K562 (cell line): ENCODE measurements around the gene N4BP3. TPM values are rescaled to one million over a fixed set of nuclear protein-coding genes. Genes with fewer than 3 reads are reported as not detected.

Experiments
- ATF7 ChIP-seq: fragments of 450-650 bp; IDR thresholded peaks from 2 replicates; pipeline ENCODE4 v1.7.1; 2014; ENCODE audit warnings: mild to moderate bottlenecking, moderate library complexity
- DACH1 ChIP-seq: fragments of 450-650 bp; IDR thresholded peaks from 2 replicates; pipeline ENCODE4 v1.6.1; 2018; ENCODE audit not compliant: partially characterized antibody
- EGR1 ChIP-seq: fragments of 450-650 bp; conservative IDR thresholded peaks from 2 replicates; pipeline ENCODE4 v1.6.1; 2017; ENCODE audit warnings: mild to moderate bottlenecking
- ILK ChIP-seq: fragments of 450-650 bp; IDR thresholded peaks from 2 replicates; pipeline ENCODE4 v1.6.1; 2016; ENCODE audit warnings: missing genetic modification characterization, low read depth, mild to moderate bottlenecking, missing compliant biosample characterization, moderate library complexity, borderline replicate concordance
- KLF16 ChIP-seq: IDR thresholded peaks from 2 replicates; pipeline ENCODE4 v1.6.1; 2016; ENCODE audit warnings: antibody characterized with exemption
- LARP7 ChIP-seq: fragments of 450-650 bp; IDR thresholded peaks from 2 replicates; pipeline ENCODE4 v1.6.1; 2016
- POLR3G ChIP-seq: IDR thresholded peaks from 2 replicates; pipeline ENCODE4 v1.6.1; 2011; ENCODE audit not compliant: insufficient read length, insufficient replicate concordance; ENCODE audit errors: extremely low read depth
- RHOXF2B ChIP-seq: fragments of 250-450 bp; sonication (Bioruptor Pico); conservative IDR thresholded peaks from 2 replicates; pipeline ENCODE4 v1.5.1; 2021
- SREBF1 ChIP-seq: fragments of 150-350 bp; IDR thresholded peaks from 2 replicates; pipeline ENCODE4 v1.6.1; 2014; ENCODE audit warnings: antibody characterized with exemption, low read depth, low read length, borderline replicate concordance
- polyA plus RNA-seq, 8 experiments: library from polyadenylated mRNA; depleted of rRNA in 4 of 8; stranded (reverse) in 5 of 8; unstranded in 3 of 8; fragments of >200 nt; fragmentation: Nextera tagmentation in 2 of 8; fragmentation: Illumina TruSeq in 1 of 8; extraction: Ambion mirVana in 2 of 8; extraction: Trizol in 1 of 8; gene quantifications; 2 replicates each; pipeline versions ENCODE4 v1.2.1 to v1.2.3, GENCODE V29; 2011 to 2014; ENCODE audit warnings: inconsistent platforms in 1 of 8, missing spikeins in 1 of 8
- total RNA-seq, 7 experiments: library from RNA; depleted of rRNA in 6 of 7; stranded (reverse); fragments of >200 nt in 6 of 7; fragmentation: Illumina TruSeq in 2 of 7; extraction: Trizol in 2 of 7; gene quantifications; 2 replicates each; pipeline versions ENCODE4 v1.2.1 to v1.2.3, GENCODE V29; 2011 to 2021; ENCODE audit warnings: low replicate concordance in 1 of 7
- TF ChIP-seq, protein P1 (sequence below): fragments of 450-650 bp; formaldehyde crosslinking; IDR thresholded peaks from 2 replicates; pipeline ENCODE4 v1.4.0; 2022; ENCODE audit warnings: missing genetic modification characterization
- TF ChIP-seq, protein P2 (sequence below), 3 experiments: IDR thresholded peaks in 2 of 3; conservative IDR thresholded peaks in 1 of 3; 2 replicates each; pipeline ENCODE4 v1.5.1; 2011 to 2012; ENCODE audit warnings: low read length in 3 of 3, mild to moderate bottlenecking in 3 of 3, control low read depth in 2 of 3, improper control_type of control experiment in 1 of 3, inconsistent platforms in 1 of 3, low read depth in 1 of 3, mixed read lengths in 1 of 3, moderate library complexity in 1 of 3; ENCODE audit not compliant: insufficient read depth in 2 of 3
- TF ChIP-seq, protein P3 (sequence below): fragments of 250-450 bp; sonication (Bioruptor Pico); IDR thresholded peaks from 2 replicates; pipeline ENCODE4 v1.4.0; 2020
- TF ChIP-seq, protein P4 (sequence below): sonication (generic); formaldehyde crosslinking; IDR thresholded peaks from 2 replicates; pipeline ENCODE4 v1.8.0; 2022; ENCODE audit warnings: mild to moderate bottlenecking, missing genetic modification reagents
- TF ChIP-seq, protein P5 (sequence below): fragments of 450-650 bp; IDR thresholded peaks from 2 replicates; pipeline ENCODE4 v1.6.1; 2017; ENCODE audit warnings: mild to moderate bottlenecking, moderate library complexity
- TF ChIP-seq, protein P6 (sequence below): fragments of 450-650 bp; formaldehyde crosslinking; IDR thresholded peaks from 2 replicates; pipeline ENCODE4 v1.4.0; 2020; ENCODE audit warnings: mild to moderate bottlenecking

N4BP3 gene
- total and polyA plus RNA-seq, 9 of the 15 experiments (the other 6 are each of a cell fraction or from before 2014, with no cell fraction given) = 0.06 to 7.0 (median 2.4) TPM

DNA sequence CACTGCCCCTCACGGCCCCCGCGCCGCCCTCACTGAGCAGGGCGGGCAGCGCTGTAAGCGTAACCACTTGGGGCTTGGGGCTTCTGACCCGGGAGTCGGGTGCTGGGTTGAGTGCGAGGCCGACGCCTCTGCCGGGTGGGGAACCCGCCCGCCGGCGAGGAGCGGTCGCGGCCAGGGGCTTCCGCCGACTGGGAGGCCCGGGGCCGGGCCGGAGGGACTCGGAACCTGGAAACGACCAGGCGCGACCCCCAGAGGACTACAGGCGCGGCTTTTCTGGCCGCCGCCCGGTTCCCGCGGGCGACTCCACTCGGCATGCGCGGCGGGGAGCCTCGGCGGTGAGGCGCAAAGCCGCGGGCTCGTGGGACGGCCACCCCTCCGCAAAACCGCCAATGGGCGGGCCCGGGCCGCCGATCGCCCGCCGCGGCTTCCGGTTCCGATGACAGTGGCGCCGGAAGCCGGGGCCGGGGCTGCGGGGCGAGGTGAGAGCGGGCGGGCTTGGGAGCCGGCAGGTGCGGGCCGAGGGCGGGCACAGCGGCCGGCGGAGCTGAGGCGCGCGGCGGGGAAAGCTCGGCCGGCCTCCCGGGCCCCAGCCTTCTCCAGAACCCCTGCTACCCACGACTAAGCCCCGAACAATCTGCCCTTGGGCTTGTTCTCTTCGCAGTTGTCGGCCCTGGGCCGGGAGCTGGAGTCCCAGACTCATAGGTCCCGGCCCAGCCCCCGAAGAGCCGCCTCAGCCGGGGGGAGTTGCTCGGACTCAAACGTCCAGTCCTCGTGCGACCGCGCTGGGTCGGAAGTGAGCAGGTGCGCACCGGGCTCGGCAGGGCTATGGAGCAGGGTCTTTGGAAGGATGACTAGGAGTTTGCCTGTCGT is 17.5 kb downstream of the N4BP3 start, which contains the start of gene RMND5B (continued):
- TF ChIP-seq POLR3G (no peak), LARP7 (no peak), KLF16 (no peak), DACH1 (no peak), ILK (tag) (no peak), SREBF1 (peak; percentile 91), RHOXF2B (no peak), ATF7 (peak; percentile 99), EGR1 (peak; percentile 85)
- TF ChIP-seq, protein P1, sequence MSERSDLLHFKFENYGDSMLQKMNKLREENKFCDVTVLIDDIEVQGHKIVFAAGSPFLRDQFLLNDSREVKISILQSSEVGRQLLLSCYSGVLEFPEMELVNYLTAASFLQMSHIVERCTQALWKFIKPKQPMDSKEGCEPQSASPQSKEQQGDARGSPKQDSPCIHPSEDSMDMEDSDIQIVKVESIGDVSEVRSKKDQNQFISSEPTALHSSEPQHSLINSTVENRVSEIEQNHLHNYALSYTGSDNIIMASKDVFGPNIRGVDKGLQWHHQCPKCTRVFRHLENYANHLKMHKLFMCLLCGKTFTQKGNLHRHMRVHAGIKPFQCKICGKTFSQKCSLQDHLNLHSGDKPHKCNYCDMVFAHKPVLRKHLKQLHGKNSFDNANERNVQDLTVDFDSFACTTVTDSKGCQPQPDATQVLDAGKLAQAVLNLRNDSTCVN = no peak
- TF ChIP-seq, protein P2, sequence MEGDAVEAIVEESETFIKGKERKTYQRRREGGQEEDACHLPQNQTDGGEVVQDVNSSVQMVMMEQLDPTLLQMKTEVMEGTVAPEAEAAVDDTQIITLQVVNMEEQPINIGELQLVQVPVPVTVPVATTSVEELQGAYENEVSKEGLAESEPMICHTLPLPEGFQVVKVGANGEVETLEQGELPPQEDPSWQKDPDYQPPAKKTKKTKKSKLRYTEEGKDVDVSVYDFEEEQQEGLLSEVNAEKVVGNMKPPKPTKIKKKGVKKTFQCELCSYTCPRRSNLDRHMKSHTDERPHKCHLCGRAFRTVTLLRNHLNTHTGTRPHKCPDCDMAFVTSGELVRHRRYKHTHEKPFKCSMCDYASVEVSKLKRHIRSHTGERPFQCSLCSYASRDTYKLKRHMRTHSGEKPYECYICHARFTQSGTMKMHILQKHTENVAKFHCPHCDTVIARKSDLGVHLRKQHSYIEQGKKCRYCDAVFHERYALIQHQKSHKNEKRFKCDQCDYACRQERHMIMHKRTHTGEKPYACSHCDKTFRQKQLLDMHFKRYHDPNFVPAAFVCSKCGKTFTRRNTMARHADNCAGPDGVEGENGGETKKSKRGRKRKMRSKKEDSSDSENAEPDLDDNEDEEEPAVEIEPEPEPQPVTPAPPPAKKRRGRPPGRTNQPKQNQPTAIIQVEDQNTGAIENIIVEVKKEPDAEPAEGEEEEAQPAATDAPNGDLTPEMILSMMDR (IDR thresholded peaks at IDR 0.05 in 2 of 3, conservative IDR thresholded peaks at IDR 0.05 in 1 of 3; ENCODE audit: insufficient read depth in 2 of 3, low read depth in 1 of 3, low read length in 3 of 3) = 0 out of 6 replicates have a peak, but pooled peaks of 1 of the 3 experiments have one; percentile 0
- TF ChIP-seq, protein P3, sequence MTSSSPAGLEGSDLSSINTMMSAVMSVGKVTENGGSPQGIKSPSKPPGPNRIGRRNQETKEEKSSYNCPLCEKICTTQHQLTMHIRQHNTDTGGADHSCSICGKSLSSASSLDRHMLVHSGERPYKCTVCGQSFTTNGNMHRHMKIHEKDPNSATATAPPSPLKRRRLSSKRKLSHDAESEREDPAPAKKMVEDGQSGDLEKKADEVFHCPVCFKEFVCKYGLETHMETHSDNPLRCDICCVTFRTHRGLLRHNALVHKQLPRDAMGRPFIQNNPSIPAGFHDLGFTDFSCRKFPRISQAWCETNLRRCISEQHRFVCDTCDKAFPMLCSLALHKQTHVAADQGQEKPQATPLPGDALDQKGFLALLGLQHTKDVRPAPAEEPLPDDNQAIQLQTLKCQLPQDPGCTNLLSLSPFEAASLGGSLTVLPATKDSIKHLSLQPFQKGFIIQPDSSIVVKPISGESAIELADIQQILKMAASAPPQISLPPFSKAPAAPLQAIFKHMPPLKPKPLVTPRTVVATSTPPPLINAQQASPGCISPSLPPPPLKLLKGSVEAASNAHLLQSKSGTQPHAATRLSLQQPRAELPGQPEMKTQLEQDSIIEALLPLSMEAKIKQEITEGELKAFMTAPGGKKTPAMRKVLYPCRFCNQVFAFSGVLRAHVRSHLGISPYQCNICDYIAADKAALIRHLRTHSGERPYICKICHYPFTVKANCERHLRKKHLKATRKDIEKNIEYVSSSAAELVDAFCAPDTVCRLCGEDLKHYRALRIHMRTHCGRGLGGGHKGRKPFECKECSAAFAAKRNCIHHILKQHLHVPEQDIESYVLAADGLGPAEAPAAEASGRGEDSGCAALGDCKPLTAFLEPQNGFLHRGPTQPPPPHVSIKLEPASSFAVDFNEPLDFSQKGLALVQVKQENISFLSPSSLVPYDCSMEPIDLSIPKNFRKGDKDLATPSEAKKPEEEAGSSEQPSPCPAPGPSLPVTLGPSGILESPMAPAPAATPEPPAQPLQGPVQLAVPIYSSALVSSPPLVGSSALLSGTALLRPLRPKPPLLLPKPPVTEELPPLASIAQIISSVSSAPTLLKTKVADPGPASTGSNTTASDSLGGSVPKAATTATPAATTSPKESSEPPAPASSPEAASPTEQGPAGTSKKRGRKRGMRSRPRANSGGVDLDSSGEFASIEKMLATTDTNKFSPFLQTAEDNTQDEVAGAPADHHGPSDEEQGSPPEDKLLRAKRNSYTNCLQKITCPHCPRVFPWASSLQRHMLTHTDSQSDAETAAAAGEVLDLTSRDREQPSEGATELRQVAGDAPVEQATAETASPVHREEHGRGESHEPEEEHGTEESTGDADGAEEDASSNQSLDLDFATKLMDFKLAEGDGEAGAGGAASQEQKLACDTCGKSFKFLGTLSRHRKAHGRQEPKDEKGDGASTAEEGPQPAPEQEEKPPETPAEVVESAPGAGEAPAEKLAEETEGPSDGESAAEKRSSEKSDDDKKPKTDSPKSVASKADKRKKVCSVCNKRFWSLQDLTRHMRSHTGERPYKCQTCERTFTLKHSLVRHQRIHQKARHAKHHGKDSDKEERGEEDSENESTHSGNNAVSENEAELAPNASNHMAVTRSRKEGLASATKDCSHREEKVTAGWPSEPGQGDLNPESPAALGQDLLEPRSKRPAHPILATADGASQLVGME (CRISPR knock-in tag) = no peak
- TF ChIP-seq, protein P4, sequence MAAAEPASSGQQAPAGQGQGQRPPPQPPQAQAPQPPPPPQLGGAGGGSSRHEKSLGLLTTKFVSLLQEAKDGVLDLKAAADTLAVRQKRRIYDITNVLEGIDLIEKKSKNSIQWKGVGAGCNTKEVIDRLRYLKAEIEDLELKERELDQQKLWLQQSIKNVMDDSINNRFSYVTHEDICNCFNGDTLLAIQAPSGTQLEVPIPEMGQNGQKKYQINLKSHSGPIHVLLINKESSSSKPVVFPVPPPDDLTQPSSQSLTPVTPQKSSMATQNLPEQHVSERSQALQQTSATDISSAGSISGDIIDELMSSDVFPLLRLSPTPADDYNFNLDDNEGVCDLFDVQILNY (CRISPR knock-in tag) = no peak
- TF ChIP-seq, protein P5, sequence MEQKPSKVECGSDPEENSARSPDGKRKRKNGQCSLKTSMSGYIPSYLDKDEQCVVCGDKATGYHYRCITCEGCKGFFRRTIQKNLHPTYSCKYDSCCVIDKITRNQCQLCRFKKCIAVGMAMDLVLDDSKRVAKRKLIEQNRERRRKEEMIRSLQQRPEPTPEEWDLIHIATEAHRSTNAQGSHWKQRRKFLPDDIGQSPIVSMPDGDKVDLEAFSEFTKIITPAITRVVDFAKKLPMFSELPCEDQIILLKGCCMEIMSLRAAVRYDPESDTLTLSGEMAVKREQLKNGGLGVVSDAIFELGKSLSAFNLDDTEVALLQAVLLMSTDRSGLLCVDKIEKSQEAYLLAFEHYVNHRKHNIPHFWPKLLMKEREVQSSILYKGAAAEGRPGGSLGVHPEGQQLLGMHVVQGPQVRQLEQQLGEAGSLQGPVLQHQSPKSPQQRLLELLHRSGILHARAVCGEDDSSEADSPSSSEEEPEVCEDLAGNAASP = no peak
- TF ChIP-seq, protein P6, sequence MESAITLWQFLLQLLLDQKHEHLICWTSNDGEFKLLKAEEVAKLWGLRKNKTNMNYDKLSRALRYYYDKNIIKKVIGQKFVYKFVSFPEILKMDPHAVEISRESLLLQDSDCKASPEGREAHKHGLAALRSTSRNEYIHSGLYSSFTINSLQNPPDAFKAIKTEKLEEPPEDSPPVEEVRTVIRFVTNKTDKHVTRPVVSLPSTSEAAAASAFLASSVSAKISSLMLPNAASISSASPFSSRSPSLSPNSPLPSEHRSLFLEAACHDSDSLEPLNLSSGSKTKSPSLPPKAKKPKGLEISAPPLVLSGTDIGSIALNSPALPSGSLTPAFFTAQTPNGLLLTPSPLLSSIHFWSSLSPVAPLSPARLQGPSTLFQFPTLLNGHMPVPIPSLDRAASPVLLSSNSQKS (CRISPR knock-in tag) = no peak
